ENCODE data around the gene PEX6.

DNA sequence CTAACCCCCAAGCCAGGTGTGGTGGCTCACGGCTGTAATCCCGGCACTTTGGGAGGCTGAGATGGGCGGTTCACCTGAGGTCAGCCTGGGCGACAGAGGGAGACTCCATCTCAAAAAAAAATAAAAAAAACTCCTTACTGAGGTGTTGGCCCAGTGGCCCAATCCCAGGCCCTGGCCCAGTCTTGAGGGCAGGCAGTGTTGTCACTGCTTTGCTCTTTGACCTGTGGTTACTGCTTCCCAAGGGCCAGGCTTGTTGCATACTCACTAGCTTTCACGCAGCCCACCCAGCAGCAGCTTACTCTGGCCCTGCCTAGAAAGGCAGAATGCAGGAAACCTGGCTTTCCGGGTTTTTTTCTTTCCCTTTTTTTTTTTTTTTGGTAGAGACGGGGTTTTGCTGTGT lies 36.5 kb downstream of the PEX6 start:
- TF ChIP-seq, protein P1, sequence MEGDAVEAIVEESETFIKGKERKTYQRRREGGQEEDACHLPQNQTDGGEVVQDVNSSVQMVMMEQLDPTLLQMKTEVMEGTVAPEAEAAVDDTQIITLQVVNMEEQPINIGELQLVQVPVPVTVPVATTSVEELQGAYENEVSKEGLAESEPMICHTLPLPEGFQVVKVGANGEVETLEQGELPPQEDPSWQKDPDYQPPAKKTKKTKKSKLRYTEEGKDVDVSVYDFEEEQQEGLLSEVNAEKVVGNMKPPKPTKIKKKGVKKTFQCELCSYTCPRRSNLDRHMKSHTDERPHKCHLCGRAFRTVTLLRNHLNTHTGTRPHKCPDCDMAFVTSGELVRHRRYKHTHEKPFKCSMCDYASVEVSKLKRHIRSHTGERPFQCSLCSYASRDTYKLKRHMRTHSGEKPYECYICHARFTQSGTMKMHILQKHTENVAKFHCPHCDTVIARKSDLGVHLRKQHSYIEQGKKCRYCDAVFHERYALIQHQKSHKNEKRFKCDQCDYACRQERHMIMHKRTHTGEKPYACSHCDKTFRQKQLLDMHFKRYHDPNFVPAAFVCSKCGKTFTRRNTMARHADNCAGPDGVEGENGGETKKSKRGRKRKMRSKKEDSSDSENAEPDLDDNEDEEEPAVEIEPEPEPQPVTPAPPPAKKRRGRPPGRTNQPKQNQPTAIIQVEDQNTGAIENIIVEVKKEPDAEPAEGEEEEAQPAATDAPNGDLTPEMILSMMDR (IDR thresholded peaks at IDR 0.05; ENCODE audit: low read length), result no peak
- no peak for TF ChIP-seq EZH2 (optimal IDR thresholded peaks at IDR 0.05; ENCODE audit: low read depth, low read length)

Data from MM.1S (cell line).